ENCODE results near the gene RAD51B. TPM values are rescaled to one million over a fixed set of nuclear protein-coding genes. Genes with fewer than 3 reads are reported as not detected.

RAD51B gene
- total RNA-seq, 1 experiment from 2014 or later, result 16.7 TPM

DNA sequence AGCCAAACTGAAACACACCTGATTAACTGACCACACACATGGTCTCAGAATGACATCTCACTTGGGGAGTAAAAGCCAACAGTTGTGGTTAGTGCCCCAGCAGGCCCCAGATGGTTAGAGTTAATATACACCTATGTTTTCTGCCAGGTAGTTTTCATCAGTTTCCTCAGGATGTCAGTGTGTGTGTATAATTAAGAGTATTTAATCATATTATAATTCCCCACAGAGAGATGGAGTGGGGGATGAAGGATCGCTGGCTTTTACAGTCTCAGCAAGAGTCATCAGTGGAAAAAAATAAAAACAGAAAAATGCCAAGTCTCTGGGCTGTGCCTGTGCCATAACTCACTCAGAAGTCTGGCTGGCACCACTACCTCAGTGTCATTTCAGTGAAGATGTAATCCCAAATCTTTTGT lies 560.8 kb downstream of the RAD51B start:
- no peaks in the 10 kb centered on the region; the same call in 1 of the 2 replicates for H3K4me1 ChIP-seq (ENCODE audit: insufficient read depth, low read length)
- no peak overlapping the region for H3K14ac ChIP-seq (ENCODE audit: insufficient read depth, low read length)
- no peaks in the 10 kb centered on the region for H3K27me3 ChIP-seq (ENCODE audit: insufficient read depth, low read length)
- no peaks in the 10 kb centered on the region for H3K9me3 ChIP-seq (ENCODE audit: control insufficient read depth, low read depth, low read length)
- H2BK20ac ChIP-seq (ENCODE audit: low read depth, low read length, poor library complexity, severe bottlenecking), result no peak overlapping the region
- no peak for DNase-seq
- H4K91ac ChIP-seq (ENCODE audit: insufficient read length, low read depth, low read length), result no peak overlapping the region
- no peak overlapping the region for H2BK120ac ChIP-seq (ENCODE audit: low read depth, low read length, poor library complexity, severe bottlenecking)
- H3K56ac ChIP-seq (ENCODE audit: insufficient read length, low read depth, low read length), result no peak overlapping the region
- H2BK12ac ChIP-seq (ENCODE audit: insufficient read length, low read depth, low read length), result no peak overlapping the region
- H4K20me1 ChIP-seq (ENCODE audit: control insufficient read depth, insufficient read depth, insufficient read length), result no peaks in the 10 kb centered on the region
- no peak overlapping the region for H3K9ac ChIP-seq (ENCODE audit: extremely low read depth, insufficient read length, low read length)
- no CpG with 5 or more reads among the region's 1 CpG for WGBS (ENCODE audit: extremely low coverage, insufficient read length, low lambda C conversion rate)
- H2BK15ac ChIP-seq (ENCODE audit: low read depth, low read length), result no peak overlapping the region
- no peak overlapping the region for H2AK5ac ChIP-seq (ENCODE audit: insufficient read length, low read length)
- H3K27ac ChIP-seq (ENCODE audit: insufficient read length, low read depth, low read length), result no peak overlapping the region
- H3K9me3 Mint-ChIP-seq, result no peaks in the 10 kb centered on the region
- H3K27ac Mint-ChIP-seq, result no peak overlapping the region
- no peaks in the 10 kb centered on the region for H3K23me2 ChIP-seq (ENCODE audit: insufficient read length, low read depth, low read length, poor library complexity, severe bottlenecking)
- TF ChIP-seq, protein P1, sequence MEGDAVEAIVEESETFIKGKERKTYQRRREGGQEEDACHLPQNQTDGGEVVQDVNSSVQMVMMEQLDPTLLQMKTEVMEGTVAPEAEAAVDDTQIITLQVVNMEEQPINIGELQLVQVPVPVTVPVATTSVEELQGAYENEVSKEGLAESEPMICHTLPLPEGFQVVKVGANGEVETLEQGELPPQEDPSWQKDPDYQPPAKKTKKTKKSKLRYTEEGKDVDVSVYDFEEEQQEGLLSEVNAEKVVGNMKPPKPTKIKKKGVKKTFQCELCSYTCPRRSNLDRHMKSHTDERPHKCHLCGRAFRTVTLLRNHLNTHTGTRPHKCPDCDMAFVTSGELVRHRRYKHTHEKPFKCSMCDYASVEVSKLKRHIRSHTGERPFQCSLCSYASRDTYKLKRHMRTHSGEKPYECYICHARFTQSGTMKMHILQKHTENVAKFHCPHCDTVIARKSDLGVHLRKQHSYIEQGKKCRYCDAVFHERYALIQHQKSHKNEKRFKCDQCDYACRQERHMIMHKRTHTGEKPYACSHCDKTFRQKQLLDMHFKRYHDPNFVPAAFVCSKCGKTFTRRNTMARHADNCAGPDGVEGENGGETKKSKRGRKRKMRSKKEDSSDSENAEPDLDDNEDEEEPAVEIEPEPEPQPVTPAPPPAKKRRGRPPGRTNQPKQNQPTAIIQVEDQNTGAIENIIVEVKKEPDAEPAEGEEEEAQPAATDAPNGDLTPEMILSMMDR (conservative IDR thresholded peaks at IDR 0.05), result no peak
- H3K18ac ChIP-seq (ENCODE audit: insufficient read length, low read depth, low read length), result no peak overlapping the region
- no peak overlapping the region for H3K23ac ChIP-seq (ENCODE audit: insufficient read length, low read depth, low read length)
- no peak overlapping the region for H4K8ac ChIP-seq (replicated peaks; ENCODE audit: insufficient read length, low read depth, low read length)
- H2AFZ ChIP-seq (ENCODE audit: low read length), result no peak overlapping the region
- no peaks in the 10 kb centered on the region; the same call in 1 of the 2 replicates for H3K27me3 Mint-ChIP-seq (ENCODE audit: low read depth)
- H3K4me2 ChIP-seq (ENCODE audit: insufficient read depth, insufficient read length, low read length), result no peak overlapping the region
- no peak overlapping the region for H3K4ac ChIP-seq (ENCODE audit: low read depth, low read length)
- H3K79me1 ChIP-seq (ENCODE audit: insufficient read depth, low read depth, low read length, poor library complexity, severe bottlenecking), result no peaks in the 10 kb centered on the region
- H4K5ac ChIP-seq (ENCODE audit: insufficient read length, low read depth, low read length), result no peak overlapping the region
- H3K79me2 ChIP-seq (ENCODE audit: insufficient read depth, low read length), result no peaks in the 10 kb centered on the region
- H3K36me3 Mint-ChIP-seq (ENCODE audit: insufficient read depth in 1 of 3, low read depth in 3 of 3), result no peaks in the 10 kb centered on the region
- H3K4me3 Mint-ChIP-seq, result no peak overlapping the region
- H2BK5ac ChIP-seq (ENCODE audit: insufficient read length, low read length), result no peak overlapping the region
- H3T11ph ChIP-seq (ENCODE audit: low read length), result no peak overlapping the region
- peaks cover 3 to 5% of the 10 kb centered on the region in 2 experiments; a peak in 2 of 4 replicates for H3K4me1 Mint-ChIP-seq
